AG09309 (cell line): ENCODE results near the gene ERFE.
"Not testable (repeated sequence)": the region's sequence is repeated elsewhere in the genome, so short reads cannot be mapped to it uniquely, and the experiment has no call there.

Experiments used
- DNase-seq: peaks from one replicate; pipeline ENCODE4 v3.0.0-alpha.2; 2010; ENCODE audit warnings: low read depth
- H3K4me3 ChIP-seq: 2 replicates; pipeline ENCODE4 v1.5.1; 2011; ENCODE audit warnings: mild to moderate bottlenecking, low read depth, low read length, moderate library complexity; ENCODE audit not compliant: control insufficient read depth
- CTCF ChIP-seq: IDR thresholded peaks from 2 replicates; pipeline ENCODE4 v1.5.1; 2011; ENCODE audit warnings: mild to moderate bottlenecking, low read depth, low read length, inconsistent platforms; ENCODE audit not compliant: insufficient read depth, control insufficient read depth; ENCODE audit errors: missing control alignments

The ERFE gene

DNA sequence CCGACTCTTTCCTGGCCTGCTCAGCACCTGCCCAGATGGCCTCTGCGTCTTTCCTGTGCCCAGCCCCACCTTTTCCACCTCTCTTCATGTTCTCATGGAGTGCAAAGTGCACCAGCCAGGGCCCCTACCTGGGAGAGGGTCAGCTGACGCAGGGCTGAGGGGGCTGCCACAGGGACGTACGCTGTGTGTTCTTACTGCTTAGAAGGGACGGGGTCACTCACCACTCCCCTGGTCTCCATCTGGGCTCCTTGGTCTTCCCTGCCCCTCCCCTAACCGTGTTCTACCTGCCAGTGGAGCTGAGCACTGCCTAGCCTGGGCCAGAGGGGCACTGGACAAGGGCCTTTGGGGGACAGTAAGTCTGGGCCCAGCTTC lies 8.6 kb downstream of the ERFE start:
- TF ChIP-seq CTCF = no peak
- DNase-seq = no peak
- no peak overlapping the region for H3K4me3 ChIP-seq

GRCh38 chr2:238167761-238168160 lies 9.0 kb downstream of the ERFE start:
- TF ChIP-seq CTCF = no peak
- DNase-seq = no peak

GRCh38 chr2:238168196-238169047 lies 9.7 kb downstream of the ERFE start:
- no peak for DNase-seq
- TF ChIP-seq CTCF = no peak
- H3K4me3 ChIP-seq = no peak overlapping the region

More at GRCh38 chr2:238167761-238168160, 9.0 kb downstream of the ERFE start:
- no peak overlapping the region for H3K4me3 ChIP-seq

- no peak for TF ChIP-seq CTCF
- peak overlapping the region; percentile 36 for H3K4me3 ChIP-seq
- DNase-seq = peak; percentile 80
These were observed 10.4 kb downstream of the ERFE start for GRCh38 chr2:238169048-238169707.

GRCh38 chr2:238169708-238170251 lies 11.0 kb downstream of the ERFE start:
- peak; percentile 89 for DNase-seq
- H3K4me3 ChIP-seq = peak overlapping the region; percentile 36
- TF ChIP-seq CTCF = peak; percentile 2

- no peak overlapping the region for H3K4me3 ChIP-seq
- TF ChIP-seq CTCF = no peak
- no peak for DNase-seq
These were observed 11.8 kb downstream of the ERFE start for GRCh38 chr2:238170386-238171071.

DNA sequence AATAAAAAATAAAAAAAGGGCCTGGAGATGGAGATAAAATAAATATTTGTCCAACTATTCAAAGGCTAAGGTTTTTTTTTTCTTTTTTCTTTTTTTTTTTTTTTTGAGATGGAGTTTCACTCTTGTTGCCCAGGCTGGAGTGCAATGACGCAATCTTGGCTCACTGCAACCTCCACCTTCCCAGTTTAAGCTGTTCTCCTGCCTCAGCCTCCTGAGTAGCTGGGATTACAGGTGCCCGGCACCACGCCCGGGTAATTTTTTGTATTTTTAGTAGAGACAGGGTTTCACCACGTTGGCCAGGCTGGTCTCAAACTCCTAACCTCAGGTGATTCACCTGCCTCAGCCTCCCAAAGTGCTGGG lies 12.3 kb downstream of the ERFE start:
- not testable (repeated sequence) for H3K4me3 ChIP-seq, DNase-seq
